Measurements from ENCODE around the gene ACVR1.

DNA sequence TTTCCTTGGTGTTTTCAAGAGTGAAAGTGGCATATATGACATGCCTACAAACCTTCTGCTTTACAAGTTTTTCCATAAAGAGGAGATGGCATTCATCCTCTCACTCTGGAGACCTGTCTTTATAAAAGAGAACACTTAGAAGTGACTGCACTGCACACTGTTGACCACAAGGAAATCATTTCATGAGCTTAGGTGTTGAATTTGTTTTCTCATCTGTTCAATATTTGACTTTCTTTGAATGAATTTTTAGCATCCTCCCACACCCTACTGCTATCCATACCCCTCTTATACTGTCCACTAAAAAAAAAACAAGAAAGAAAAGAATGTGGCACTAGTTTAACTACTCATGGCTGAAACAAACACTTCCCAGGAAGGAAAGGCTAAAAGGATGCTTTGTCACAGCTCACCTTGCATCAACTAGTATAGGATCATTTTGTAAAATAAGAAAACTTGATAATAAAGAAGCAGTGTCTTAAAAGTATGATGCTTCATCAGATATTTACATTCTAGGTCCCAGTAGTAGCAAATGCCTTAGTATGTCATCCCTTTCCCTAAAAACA is 83.0 kb downstream of the ACVR1 start:
- TF ChIP-seq POLR2A (IDR thresholded peaks at IDR 0.05; ENCODE audit: low read depth, low read length): no peak
- TF ChIP-seq EZH2 (IDR thresholded peaks at IDR 0.05; ENCODE audit: borderline replicate concordance, low read depth, low read length, severe bottlenecking): no peak
- no peak for TF ChIP-seq GATA2 (IDR thresholded peaks at IDR 0.05; ENCODE audit: insufficient read depth, insufficient read length, low read depth, low read length)

All from endothelial cell of umbilical vein (primary cell).